ENCODE results near the gene ELOVL1.
A peak's percentile ranks its signal among the peaks of the same experiment; 100 is the strongest.

Gene ELOVL1

GRCh38 chr1:43368646-43369020 lies 822 bp upstream of the ELOVL1 start:
- ATAC-seq: no peak
- Mint-ChIP-seq H3K36me3 (peaks cover 24% of the 10 kb centered on the region), H3K27me3 (no peaks in the 10 kb centered on the region), H3K27ac (peak overlapping the region; percentile 86), H3K4me1 (peaks cover 46% of the 10 kb centered on the region), H3K4me3 (peak overlapping the region; percentile 88), H3K9me3 (no peaks in the 10 kb centered on the region)

GRCh38 chr1:43367026-43367903 lies 546 bp downstream of the ELOVL1 start:
- peak overlapping the region; percentile 86 for H3K27ac Mint-ChIP-seq
- peaks cover 36% of the 10 kb centered on the region for H3K36me3 Mint-ChIP-seq
- peak; percentile 77 for ATAC-seq
- no peaks in the 10 kb centered on the region for H3K9me3 Mint-ChIP-seq
- H3K4me3 Mint-ChIP-seq: peak overlapping the region; percentile 90
- no peaks in the 10 kb centered on the region for H3K27me3 Mint-ChIP-seq
- peaks cover 46% of the 10 kb centered on the region for H3K4me1 Mint-ChIP-seq

- Mint-ChIP-seq H3K27me3 (no peaks in the 10 kb centered on the region), H3K36me3 (peaks cover 43% of the 10 kb centered on the region), H3K9me3 (no peaks in the 10 kb centered on the region), H3K4me1 (peaks cover 46% of the 10 kb centered on the region), H3K27ac (peak overlapping the region; percentile 86), H3K4me3 (peak overlapping the region; percentile 90)
- no peak for ATAC-seq
Observed at GRCh38 chr1:43366601-43367025, 1.2 kb downstream of the ELOVL1 start.

- H3K36me3 Mint-ChIP-seq: peaks cover 47% of the 10 kb centered on the region
- ATAC-seq: no peak
- H3K4me1 Mint-ChIP-seq: peaks cover 46% of the 10 kb centered on the region
- H3K27me3 Mint-ChIP-seq: no peaks in the 10 kb centered on the region
- peak overlapping the region; percentile 90 for H3K4me3 Mint-ChIP-seq
- H3K9me3 Mint-ChIP-seq: no peaks in the 10 kb centered on the region
- peak overlapping the region; percentile 86 for H3K27ac Mint-ChIP-seq
Observed at GRCh38 chr1:43366179-43366578, 1.6 kb downstream of the ELOVL1 start.

- ATAC-seq: no peak
- Mint-ChIP-seq H3K4me3 (peak overlapping the region; percentile 90), H3K4me1 (peaks cover 43% of the 10 kb centered on the region), H3K9me3 (no peaks in the 10 kb centered on the region), H3K27ac (peak overlapping the region; percentile 86), H3K36me3 (peaks cover 48% of the 10 kb centered on the region), H3K27me3 (no peaks in the 10 kb centered on the region)
Observed at GRCh38 chr1:43365678-43366077, 2.1 kb downstream of the ELOVL1 start.

- Mint-ChIP-seq H3K4me3 (no peak overlapping the region), H3K4me1 (peaks cover 47% of the 10 kb centered on the region), H3K9me3 (no peaks in the 10 kb centered on the region), H3K27ac (peak overlapping the region; percentile 86), H3K27me3 (no peaks in the 10 kb centered on the region), H3K36me3 (peaks cover 48% of the 10 kb centered on the region)
- no peak for ATAC-seq
Observed at GRCh38 chr1:43363935-43364525, 3.8 kb downstream of the ELOVL1 start.

- Mint-ChIP-seq H3K27me3 (no peaks in the 10 kb centered on the region), H3K9me3 (no peaks in the 10 kb centered on the region), H3K4me3 (no peak overlapping the region), H3K36me3 (peaks cover 48% of the 10 kb centered on the region), H3K4me1 (peaks cover 44% of the 10 kb centered on the region), H3K27ac (peak overlapping the region; percentile 86)
- ATAC-seq: no peak
Observed at GRCh38 chr1:43363283-43363934, 4.4 kb downstream of the ELOVL1 start.

GRCh38 chr1:43360616-43361015 lies 7.2 kb downstream of the ELOVL1 start:
- H3K27me3 Mint-ChIP-seq: no peaks in the 10 kb centered on the region
- no peak for ATAC-seq
- no peaks in the 10 kb centered on the region for H3K9me3 Mint-ChIP-seq
- peaks cover 41% of the 10 kb centered on the region for H3K36me3 Mint-ChIP-seq
- peaks cover 29% of the 10 kb centered on the region for H3K4me1 Mint-ChIP-seq
- no peak overlapping the region for H3K27ac Mint-ChIP-seq
- H3K4me3 Mint-ChIP-seq: no peak overlapping the region

- Mint-ChIP-seq H3K27me3 (no peaks in the 10 kb centered on the region), H3K36me3 (peaks cover 36% of the 10 kb centered on the region), H3K27ac (peak overlapping the region; percentile 92), H3K4me1 (peaks cover 20% of the 10 kb centered on the region), H3K9me3 (no peaks in the 10 kb centered on the region), H3K4me3 (peak overlapping the region; percentile 91)
- ATAC-seq: no peak
Observed at GRCh38 chr1:43359696-43360095, 8.1 kb downstream of the ELOVL1 start.

- H3K27me3 Mint-ChIP-seq: no peaks in the 10 kb centered on the region
- ATAC-seq: peak; percentile 99
- H3K4me3 Mint-ChIP-seq: peak within 1 kb of the TSS; percentile 91
- peaks cover 20% of the 10 kb centered on the region for H3K4me1 Mint-ChIP-seq
- no peaks in the 10 kb centered on the region for H3K9me3 Mint-ChIP-seq
- H3K27ac Mint-ChIP-seq: peak within 1 kb of the TSS; percentile 92
- peaks cover 35% of the 10 kb centered on the region for H3K36me3 Mint-ChIP-seq
Observed at GRCh38 chr1:43358746-43359693, 8.8 kb downstream of the ELOVL1 start, which contains the start of gene CDC20. CDC20 (plus strand) TSS chr1:43358981; CDS start chr1:43359216, 235 bp downstream.

GRCh38 chr1:43358121-43358745 lies 9.6 kb downstream of the ELOVL1 start:
- H3K9me3 Mint-ChIP-seq: no peaks in the 10 kb centered on the region
- peaks cover 28% of the 10 kb centered on the region for H3K36me3 Mint-ChIP-seq
- H3K27me3 Mint-ChIP-seq: no peaks in the 10 kb centered on the region
- peak; percentile 32 for ATAC-seq
- peaks cover 20% of the 10 kb centered on the region for H3K4me1 Mint-ChIP-seq
- H3K4me3 Mint-ChIP-seq: peak overlapping the region; percentile 91
- H3K27ac Mint-ChIP-seq: peak overlapping the region; percentile 92

- H3K27me3 Mint-ChIP-seq: no peaks in the 10 kb centered on the region
- no peak for ATAC-seq
- no peak overlapping the region for H3K27ac Mint-ChIP-seq
- no peak overlapping the region for H3K4me3 Mint-ChIP-seq
- H3K9me3 Mint-ChIP-seq: no peaks in the 10 kb centered on the region
- H3K36me3 Mint-ChIP-seq: peaks cover 18% of the 10 kb centered on the region
- H3K4me1 Mint-ChIP-seq: peaks cover 20% of the 10 kb centered on the region
Observed at GRCh38 chr1:43357251-43357650, 10.6 kb downstream of the ELOVL1 start.

GRCh38 chr1:43354936-43355335 lies 12.9 kb downstream of the ELOVL1 start:
- no peaks in the 10 kb centered on the region for H3K27me3 Mint-ChIP-seq
- H3K36me3 Mint-ChIP-seq: peaks cover 7% of the 10 kb centered on the region
- H3K4me3 Mint-ChIP-seq: no peak overlapping the region
- ATAC-seq: no peak
- no peaks in the 10 kb centered on the region for H3K9me3 Mint-ChIP-seq
- H3K27ac Mint-ChIP-seq: no peak overlapping the region
- H3K4me1 Mint-ChIP-seq: peaks cover 19% of the 10 kb centered on the region

GRCh38 chr1:43354471-43354870 lies 13.3 kb downstream of the ELOVL1 start:
- Mint-ChIP-seq H3K9me3 (no peaks in the 10 kb centered on the region), H3K27me3 (no peaks in the 10 kb centered on the region), H3K4me3 (no peak overlapping the region), H3K36me3 (peaks cover 7% of the 10 kb centered on the region), H3K27ac (no peak overlapping the region), H3K4me1 (peaks cover 19% of the 10 kb centered on the region)
- ATAC-seq: no peak
